HG03175 (cell line): ENCODE results near the gene PODXL2.
"Not testable (repeated sequence)": the region's sequence is repeated elsewhere in the genome, so short reads cannot be mapped to it uniquely, and the experiment has no call there.

Experiments used
- ATAC-seq: cut with Tn5 transposase; IDR thresholded peaks from one replicate; pipeline ENCODE4 v1.9.1; 2021; ENCODE audit warnings: mild to moderate bottlenecking, moderate library complexity; ENCODE audit not compliant: unreplicated experiment

PODXL2 gene

DNA sequence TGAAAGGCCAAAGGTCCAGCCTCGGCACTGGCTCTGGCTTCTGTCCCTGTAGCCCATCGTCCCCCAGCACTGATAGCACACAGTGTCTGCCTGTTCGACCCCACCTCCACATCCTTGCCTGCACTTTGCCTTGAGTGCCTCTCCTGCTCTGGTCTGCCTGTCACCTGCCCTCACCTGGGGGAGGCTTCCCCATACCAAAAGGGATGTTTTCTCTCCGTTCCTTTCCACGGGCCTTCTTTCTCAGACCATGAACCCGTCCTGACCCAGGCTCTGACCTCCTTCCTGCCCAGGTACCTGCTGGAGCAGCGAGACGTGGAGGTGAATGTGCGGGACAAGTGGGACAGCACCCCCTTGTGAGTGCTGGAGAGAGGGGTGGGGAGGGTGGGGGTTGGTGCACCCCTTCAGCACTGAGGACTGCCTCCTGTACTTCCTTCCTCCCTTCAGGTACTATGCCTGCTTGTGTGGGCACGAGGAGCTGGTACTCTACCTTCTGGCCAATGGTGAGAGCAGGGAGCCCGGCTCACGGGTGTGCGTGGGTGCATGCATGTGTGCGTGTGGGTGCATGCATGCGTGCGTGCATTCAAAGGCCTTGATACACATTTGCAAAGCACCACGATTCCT, 45.2 kb downstream of the PODXL2 start:
- ATAC-seq, result no peak

DNA sequence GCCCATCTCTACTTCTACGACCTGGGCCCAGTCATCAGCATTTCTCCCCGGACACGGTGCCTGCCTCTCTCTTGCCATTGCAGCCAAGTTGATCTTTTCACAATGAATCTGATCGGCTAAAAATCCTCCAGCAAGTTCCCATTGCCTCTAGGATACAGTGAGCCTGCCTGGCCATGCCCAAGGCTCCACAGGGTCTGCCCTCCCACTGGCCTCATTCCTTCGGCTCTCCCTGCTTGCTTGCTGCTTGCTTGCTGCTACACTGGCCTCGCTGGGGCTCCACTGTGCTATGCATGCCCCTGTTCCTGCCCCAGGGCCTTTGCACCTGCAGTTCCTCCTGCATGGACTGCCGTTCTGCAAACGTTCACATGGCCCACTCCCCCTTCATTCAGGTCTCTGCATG, 45.8 kb downstream of the PODXL2 start:
- no peak for ATAC-seq

DNA sequence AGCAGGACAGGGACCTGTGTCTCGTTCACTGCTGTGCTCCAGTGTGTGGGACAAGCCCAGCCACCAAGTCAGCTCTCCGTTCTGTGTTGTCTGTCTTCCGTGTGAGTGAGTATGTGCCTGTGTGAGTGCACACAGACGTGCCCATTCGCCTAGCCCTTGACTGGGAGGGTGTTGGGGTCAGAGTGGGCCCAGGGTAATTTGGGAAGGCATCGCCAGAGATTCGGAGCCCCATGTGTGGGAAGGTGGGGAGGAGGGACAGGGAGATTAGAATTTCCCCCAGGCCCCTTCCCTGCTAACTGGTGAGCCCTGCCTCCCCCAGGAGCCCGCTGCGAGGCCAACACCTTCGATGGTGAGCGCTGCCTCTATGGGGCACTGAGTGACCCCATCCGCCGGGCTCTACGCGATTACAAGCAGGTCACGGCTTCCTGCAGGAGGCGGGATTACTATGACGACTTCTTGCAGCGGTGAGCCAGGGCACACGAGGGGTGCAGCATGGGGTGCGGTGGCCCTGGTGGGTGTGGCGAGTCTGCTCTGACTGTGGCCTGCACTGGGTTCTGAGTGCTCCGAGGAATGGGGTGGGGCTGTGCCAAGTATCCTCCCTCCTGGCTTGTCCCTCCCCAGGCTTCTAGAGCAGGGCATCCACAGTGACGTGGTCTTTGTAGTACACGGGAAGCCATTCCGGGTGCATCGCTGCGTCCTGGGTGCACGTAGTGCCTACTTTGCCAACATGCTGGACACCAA, 46.8 kb downstream of the PODXL2 start:
- ATAC-seq, result no peak

DNA sequence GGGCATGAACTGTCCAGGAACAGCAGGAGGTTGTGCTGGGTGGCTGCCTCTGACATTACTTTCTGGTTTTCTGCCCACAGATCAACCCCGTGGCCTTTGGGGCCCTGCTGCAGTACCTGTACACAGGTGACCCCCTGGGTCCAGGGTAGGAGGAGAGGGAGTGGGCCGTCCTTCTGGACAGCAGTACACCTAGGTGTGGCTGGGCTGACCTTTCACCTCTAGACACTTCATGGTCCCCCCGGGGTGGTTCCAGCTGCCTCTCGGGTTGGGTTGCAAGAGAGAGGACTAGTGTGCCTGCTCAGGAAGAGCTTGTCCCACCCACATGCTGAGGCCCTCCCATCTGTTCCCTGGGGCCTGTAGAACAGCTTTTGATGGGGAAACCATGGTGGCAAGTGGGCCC, 47.5 kb downstream of the PODXL2 start:
- ATAC-seq, result no peak

DNA sequence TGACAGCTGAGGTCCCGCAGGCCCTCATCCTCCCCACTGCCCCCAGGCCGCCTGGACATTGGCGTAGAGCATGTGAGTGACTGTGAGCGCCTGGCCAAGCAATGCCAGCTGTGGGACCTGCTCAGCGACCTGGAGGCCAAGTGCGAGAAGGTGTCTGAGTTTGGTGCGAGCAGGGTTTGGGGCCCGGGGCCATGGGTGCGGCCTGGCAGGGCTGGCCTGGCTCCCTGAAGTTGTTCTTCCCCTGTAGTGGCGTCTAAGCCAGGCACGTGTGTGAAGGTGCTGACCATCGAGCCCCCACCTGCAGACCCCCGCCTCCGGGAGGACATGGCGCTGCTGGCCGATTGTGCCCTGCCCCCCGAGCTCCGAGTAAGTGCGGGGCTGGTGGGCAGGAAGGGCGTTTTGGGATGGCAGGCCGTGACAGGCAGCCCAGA, 48.0 kb downstream of the PODXL2 start:
- no peak for ATAC-seq

DNA sequence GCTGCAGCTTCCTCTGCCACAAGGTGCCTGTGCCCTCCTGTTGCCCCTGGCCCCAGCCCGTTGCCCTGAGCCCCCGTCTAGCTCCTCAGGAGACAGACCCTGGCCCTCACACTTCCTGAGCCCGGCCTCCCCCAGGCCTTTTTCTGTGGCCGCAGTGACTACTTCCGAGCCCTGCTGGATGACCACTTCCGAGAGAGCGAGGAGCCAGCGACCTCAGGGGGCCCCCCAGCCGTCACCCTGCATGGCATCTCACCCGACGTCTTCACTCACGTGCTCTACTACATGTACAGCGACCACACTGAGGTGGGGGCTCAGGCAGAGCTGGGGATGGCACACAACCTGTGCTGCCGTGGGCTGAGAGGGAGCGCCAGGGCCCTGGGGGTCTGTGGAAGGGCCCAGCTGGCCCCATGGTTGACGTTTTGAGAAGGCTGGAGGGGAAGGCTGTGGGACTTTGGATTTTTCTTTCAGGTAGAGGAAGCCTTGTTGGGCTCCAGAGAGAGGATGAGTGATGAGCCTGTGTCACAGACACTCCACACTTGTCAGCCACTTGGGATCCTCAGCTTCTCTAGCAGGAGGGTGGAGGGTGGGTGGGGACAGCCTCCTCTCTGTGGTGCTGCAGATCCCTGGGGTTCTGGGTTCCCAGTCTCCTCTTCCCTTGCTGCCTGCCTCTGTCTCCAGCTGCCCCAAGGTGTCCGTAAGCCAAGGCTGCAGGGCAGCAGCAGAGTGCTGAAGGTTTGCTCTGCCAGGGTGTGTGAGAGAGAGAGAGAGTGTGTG, 48.7 kb downstream of the PODXL2 start:
- ATAC-seq, result no peak

DNA sequence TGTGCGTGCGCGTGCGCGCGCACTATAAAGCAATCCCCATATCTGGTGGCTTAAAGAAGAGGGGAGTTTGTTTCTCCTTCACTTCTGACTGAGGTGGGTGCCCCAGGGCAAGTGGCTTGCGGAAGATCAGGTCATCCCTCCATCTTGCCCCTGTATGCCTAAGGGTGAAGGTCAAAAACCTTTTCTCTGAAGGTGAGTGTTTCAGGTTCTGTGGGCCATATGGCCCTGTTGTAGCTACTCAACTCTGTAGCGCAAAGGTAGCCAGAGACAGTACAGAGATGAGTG, 49.3 kb downstream of the PODXL2 start:
- ATAC-seq, result no peak

DNA sequence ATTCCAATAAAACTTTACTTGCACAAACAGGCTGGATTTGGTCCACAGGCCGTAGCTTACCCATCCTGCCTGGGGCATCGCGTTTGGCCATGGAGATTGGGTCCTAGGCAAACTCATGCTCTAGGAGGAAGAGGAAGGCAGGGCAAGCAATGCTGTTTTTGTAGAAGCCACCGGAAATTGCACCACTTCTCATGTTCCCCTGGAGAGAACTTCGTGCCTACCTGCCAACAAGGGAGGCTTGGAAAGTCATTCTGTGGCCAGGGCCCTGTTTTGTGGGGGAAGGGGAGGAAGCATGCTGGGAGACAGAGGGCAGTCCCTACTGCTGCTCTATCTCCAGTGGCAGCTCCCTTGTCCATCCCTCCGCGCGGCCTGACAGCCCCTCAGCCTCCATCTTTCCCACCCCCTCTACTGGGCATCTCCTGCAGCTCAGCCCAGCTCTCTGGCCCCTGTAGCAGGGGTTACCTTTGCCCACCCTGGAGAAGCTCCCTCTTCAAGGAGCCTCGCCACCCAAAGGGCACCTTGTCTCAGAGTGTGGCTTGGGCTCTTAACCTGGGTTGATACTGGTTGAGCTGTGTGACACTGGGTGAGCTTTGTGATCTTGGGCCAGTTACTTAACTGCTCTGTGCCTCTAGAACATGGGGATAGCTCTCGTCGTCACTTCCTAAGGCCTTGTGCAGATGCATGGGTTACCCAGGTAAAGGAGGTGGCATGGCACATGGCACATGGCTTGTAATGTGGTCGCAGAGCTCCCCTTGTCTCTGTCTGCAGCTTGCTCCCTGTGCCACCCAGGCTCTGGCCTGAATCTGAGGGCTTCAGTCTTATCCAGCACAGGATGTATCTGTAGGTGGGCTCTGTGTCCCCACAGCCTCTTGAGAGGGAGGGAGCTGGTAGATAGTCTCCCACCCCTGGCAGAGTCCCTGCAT, 49.9 kb downstream of the PODXL2 start:
- no peak for ATAC-seq

DNA sequence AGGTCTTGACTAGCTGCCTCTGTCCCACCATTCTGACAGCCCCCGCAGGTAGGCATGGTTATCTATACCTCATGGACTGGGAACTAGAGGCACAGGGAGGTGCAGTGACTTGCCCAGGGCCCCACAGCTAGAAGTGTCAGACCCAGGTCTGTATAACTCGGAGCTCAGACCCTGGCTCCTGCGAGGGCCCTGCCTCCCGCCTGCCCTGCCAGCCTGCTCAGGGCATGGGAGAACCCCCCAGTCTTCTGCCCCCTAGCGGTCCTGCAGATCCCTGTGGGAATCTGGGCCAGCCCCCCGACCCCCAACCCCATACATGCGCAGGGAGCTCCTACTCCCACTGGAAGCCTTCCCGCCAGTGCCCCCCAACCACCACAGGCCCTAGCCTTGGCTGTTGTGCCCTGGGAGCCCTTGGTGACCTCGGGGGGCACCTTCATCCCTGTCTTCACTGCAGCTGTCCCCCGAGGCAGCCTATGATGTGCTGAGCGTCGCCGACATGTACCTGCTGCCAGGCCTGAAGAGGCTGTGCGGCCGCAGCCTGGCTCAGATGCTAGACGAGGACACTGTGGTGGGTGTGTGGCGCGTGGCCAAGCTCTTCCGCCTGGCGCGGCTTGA, 50.7 kb downstream of the PODXL2 start:
- no peak for ATAC-seq

DNA sequence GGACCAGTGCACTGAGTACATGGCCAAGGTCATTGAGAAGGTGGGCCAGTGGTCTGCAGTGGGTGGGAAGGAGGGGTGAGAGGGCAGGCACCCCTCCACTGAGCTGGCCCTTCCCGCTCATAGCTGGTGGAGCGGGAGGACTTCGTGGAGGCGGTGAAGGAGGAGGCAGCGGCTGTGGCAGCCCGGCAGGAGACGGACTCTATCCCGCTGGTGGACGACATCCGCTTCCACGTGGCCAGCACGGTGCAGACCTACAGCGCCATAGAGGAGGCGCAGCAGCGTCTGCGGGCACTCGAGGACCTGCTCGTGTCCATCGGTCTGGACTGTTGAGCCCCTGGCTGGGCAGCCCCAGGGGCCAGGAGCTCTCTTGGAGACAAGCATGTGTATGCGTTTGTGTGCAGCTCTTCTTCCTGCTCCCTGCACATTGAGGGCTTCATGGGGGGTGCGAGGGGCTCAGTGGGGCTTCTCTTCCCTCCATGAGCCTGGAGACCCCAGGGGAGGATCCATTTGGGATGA, 51.2 kb downstream of the PODXL2 start:
- ATAC-seq, result no peak

DNA sequence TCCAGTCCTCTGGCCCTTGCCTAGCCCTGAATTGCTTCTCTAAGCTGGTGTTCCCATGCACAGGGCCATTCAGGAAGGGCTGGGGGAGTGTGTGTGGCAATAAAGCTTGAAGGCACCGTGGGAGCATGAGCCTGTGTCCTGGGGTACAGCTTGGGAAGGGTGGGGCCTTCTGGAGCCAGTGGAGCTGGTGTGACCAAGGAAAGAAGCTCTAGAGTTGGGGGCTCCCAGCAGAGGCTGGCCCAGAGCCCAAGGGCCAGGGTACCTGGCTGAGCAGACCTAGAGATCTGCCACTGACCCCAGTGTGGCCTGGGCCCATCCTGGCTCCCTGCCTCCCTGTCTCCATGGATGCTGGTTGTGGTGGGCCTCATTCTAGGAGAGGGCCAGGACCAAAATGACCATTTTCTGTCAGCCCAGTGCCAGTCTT, 51.8 kb downstream of the PODXL2 start:
- no peak for ATAC-seq

DNA sequence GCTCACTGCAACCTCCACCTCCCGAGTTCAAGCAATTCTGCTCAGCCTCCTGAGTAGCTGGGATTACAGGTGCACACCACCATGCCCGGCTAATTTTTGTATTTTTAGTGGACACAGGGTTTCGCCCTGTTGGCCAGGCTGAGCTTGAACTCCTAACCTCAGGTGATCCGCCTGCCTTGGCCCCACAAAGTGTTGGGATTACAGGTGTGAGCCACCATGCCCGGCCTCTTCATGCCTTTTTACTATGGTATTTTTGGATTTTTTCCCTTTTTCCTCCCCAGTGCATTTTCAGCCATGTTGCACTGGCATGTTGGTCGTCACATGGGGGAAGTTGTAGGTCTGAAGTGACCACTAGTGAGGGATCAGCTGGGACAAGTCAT, 53.2 kb downstream of the PODXL2 start:
- not testable (repeated sequence) for ATAC-seq

DNA sequence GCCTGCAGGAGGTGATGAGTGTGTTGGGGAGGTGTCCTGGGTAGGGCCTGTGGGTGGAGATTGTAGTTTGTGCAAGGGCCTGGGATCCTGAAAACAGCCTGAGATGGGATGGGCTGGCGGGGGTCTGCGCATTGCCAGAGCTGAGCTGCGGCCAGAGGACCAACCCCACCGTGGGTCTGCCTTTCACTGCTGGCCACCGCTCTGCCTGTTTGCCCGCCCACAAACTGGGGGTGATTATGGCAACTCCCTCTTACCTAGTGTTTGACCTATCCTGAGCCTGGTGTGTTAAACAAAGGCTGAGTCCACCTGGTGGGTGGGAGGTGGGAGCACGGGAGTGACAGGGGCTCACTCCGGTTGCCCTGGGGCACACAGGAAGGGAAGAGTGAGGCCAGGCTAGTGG, 53.6 kb downstream of the PODXL2 start:
- ATAC-seq, result no peak

DNA sequence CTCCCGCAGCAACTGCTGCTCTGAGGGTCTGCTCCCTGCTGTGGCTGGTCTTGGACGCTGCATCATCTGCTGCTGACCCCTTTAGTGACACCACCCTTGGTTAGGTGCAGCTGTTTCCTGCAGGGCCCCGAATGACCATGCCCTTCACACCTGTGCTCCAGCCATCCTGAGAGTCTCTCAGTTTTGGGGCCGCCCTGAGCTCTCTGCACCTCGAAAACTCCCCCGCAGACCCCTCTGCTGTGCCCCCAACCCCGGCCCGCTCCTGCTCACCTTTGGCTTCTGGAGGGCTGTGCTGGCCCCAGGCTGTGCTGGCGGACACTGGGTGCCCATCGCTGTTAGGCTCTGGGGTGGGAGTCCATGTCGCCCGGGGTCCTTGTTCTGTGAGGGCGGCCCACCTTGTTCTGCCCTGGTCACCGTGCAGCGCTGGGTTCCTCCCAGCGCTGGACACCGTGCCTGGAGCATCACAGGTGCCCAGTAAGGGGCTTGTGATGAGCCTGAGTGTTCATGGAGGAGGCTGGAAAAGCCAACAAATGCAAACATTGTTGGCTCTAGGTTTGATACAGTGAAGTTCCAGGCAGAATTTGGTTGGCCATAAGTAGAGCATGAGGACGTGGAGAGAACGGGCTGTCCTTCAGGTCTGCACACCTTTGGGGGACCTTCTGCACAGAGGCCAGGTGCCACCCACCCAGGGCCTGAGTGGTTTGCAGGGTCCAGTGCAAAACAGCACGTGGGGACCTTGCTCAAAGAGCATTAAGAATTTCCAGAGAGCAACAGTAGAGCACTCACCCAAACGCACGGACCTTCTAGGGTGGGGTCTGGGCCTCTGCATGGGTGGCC, 56.1 kb downstream of the PODXL2 start:
- ATAC-seq, result no peak

DNA sequence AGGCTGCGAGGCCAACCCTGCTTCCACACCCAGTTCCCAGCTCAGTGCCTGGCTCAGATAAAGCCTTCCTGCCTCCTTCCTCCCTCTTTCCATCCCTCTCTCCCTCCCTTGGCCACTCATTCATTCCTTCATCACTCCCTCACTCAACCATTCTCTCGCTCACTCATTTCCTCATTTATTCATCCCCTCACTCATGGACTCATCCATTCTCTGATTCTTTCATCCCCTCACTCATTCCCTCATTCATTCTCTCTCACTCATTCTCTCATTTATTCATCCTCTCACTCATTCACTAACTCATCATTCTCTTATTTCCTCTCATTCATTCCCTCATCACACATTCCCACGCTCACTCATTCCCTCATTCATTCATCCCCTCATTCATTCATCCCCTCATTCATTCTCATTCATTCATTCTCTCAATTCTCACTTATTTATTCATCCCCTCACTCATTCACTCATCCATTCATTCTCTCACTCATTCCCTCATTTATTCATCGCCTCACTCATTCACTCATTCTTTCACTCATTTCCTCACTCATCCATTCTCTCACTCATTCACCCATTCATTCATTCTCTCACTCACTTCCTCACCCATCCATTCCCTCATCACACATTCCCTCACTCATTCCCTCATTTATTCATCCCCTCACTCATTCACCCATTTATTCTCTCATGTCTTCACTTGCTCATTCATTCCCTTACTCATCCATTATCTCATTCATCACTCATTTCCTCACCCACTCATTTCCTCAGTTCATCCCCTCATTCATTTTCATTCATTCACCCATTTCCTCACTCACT, 56.9 kb downstream of the PODXL2 start:
- ATAC-seq, result no peak

DNA sequence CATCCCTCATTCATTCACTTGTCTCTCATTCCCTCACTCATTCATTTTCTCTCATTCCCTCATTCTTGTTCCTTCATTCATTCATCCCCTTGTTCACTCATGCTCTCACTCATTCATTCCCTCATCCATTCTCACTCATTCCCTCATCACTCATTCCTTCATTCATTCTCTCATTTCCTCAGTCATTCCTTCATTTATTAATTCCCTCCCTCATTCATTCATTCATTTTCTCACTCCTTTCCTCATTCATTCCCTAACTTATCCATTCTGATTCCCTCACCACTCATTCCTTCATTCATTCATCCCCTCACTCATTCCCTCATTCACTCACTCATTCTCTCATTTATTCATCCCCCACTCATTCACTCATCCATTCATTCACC, 57.5 kb downstream of the PODXL2 start:
- no peak for ATAC-seq

DNA sequence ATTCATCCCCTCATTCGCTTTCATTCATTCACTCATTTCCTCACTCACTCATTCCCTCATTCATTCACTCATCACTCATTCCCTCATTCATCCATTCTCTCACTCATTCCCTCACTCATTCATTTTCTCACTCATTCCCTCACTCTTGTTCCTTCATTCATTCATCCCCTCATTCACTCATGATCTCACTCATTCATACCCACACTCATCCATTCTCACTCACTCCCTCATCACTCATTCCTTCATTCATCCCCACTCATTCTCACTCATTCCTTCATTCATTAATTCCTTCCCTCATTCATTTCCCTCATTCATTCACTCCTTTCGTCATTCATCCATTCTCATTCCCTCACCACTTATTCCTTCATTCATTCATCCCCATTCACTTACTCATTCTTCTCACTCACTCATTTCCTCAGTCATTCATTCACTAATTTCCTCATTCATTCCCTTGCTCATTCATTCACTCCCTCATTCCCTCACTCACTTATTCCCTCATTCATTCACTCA, 58.3 kb downstream of the PODXL2 start:
- no peak for ATAC-seq

DNA sequence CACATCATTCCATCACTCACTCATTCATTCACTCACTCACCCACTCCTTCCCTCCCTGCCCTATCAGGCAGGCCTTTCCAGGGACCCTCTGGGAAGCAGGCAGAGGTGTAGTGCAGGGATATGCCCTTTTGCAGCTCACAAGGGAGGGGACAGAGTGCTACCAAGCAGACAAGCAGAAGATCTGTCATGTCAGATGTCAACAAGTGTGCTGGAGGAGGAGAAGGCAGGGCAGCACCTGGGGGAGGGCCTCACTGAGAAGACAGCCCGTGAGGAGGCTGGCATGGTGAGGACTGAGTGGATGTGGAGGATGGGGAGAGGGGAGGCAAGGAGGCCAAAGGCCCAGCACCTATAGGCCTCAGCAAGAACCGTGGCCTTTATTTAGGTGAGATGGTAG, 59.0 kb downstream of the PODXL2 start:
- ATAC-seq, result no peak
